Coronary artery (tissue), 2 donors: Measurements from ENCODE around the gene NCF2.

Source experiments
- DNase-seq: peaks from one replicate; pipeline ENCODE4 v3.0.0-alpha.2; 2017; ENCODE audit warnings: low spot score
- H3K27ac ChIP-seq, 2 donors: fragments of 200-600 bp; sonication (generic); one replicate each; pipeline ENCODE4 v1.5.1; 2016 to 2019
- H3K4me3 ChIP-seq: fragments of 200-600 bp; sonication (generic); 2 replicates; pipeline ENCODE4 v1.5.1; 2016; ENCODE audit warnings: mild to moderate bottlenecking, moderate library complexity
- TF ChIP-seq, protein P1 (sequence below): fragments of 200-600 bp; sonication (generic); IDR thresholded peaks from one replicate; pipeline ENCODE4 v1.5.1; 2019; ENCODE audit warnings: antibody characterized with exemption

The NCF2 gene

DNA sequence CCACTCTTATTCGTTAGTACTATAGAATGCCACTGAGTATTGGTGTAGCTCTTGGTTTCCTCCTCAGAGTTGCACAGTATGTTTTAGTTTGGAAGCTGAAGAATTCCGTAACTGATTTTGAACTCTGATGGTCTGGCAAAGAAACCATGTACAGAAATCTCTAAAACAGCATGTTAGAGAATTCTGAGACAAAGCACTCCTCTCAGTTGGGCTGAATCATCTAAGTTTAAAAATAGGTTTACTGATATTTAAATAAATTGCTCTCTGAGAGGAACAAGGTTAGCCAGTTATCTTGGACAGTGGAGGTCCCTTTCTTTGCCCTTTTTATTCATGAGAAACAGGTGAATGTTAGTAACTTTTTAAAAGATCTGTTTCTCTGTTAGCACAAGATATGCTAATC, 43.8 kb downstream of the NCF2 start:
- Histone ChIP-seq H3K27ac (peak overlapping the region; percentile 23 to 70), H3K4me3 (no peak overlapping the region)
- TF ChIP-seq, protein P1, sequence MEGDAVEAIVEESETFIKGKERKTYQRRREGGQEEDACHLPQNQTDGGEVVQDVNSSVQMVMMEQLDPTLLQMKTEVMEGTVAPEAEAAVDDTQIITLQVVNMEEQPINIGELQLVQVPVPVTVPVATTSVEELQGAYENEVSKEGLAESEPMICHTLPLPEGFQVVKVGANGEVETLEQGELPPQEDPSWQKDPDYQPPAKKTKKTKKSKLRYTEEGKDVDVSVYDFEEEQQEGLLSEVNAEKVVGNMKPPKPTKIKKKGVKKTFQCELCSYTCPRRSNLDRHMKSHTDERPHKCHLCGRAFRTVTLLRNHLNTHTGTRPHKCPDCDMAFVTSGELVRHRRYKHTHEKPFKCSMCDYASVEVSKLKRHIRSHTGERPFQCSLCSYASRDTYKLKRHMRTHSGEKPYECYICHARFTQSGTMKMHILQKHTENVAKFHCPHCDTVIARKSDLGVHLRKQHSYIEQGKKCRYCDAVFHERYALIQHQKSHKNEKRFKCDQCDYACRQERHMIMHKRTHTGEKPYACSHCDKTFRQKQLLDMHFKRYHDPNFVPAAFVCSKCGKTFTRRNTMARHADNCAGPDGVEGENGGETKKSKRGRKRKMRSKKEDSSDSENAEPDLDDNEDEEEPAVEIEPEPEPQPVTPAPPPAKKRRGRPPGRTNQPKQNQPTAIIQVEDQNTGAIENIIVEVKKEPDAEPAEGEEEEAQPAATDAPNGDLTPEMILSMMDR: no peak
- no peak for DNase-seq

DNA sequence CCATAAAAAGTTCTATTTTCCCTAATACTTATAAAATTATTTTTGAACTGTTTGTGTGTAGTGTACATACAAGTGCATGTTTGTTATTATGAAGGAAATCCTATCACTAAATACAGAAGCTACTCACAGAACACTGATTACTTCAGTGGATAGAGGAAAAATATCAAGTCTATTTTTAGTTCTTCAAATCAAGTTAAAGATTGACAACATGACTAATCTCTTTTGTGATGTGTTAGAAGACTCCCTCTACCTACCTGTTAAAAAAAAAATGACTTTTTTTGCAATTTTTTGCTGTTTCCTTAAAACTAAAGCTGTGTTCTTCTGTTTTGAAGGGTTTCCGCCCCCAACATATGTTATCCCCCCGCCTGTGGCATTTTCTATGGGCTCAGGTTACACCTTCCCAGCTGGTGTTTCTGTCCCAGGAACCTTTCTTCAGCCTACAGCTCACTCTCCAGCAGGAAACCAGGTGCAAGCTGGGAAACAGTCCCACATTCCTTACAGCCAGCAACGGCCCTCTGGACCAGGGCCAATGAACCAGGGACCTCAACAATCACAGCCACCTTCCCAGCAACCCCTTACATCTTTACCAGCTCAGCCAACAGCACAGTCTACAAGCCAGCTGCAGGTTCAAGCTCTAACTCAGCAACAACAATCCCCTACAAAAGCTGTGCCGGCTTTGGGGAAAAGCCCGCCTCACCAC, 45.5 kb downstream of the NCF2 start:
- DNase-seq: no peak
- TF ChIP-seq, protein P1: no peak
- no peak overlapping the region for H3K4me3 ChIP-seq
- H3K27ac ChIP-seq: no peak overlapping the region

DNA sequence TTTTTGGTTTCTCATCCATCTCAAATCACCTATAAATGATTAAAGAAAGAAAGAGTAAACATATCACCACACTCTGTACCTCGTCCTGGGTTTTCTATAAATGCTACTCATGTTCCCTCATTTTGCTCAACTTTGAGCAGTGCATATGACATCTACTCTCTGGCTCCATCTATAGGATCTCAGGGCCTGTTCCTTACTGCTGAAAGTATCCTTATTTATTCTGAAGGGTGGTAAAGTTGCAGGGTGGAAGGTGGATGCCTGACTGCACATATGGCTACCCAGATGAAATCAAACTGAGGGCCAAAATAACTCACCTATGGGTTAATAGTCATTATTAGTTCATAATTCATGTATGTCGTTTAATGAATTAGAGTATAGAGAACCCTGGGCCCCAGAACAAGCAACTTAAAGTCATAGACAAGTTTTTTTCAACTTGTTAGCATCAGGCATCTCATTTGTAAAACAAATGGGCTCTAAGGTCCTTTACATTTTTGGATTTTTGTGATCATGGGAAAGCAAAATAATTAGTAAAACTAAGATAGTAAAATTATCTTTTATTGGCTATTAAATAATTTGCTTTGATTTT, 46.5 kb downstream of the NCF2 start:
- TF ChIP-seq, protein P1: peak; percentile 51
- Histone ChIP-seq H3K4me3 (no peak overlapping the region), H3K27ac (no peak overlapping the region)
- no peak for DNase-seq

DNA sequence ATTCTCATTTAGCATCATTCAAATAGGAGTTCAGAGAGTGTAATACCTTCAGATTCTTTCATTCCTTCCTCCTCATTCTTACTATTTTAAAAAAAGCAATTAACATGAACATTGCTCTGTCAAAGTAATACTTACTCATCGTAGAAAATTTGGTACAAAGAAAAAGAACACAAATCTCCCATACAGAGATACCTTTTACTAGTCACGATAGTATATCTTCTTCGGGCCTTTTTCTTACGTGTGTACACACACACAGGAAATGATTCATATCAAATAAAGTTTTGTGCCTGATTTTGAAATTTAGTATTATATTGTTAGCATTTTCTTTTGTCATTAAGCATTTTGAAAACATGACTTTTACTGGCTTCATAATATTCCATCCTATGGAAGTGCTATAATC, 52.9 kb downstream of the NCF2 start:
- Histone ChIP-seq H3K4me3 (no peak overlapping the region), H3K27ac (no peak overlapping the region)
- TF ChIP-seq, protein P1: no peak
- no peak for DNase-seq

DNA sequence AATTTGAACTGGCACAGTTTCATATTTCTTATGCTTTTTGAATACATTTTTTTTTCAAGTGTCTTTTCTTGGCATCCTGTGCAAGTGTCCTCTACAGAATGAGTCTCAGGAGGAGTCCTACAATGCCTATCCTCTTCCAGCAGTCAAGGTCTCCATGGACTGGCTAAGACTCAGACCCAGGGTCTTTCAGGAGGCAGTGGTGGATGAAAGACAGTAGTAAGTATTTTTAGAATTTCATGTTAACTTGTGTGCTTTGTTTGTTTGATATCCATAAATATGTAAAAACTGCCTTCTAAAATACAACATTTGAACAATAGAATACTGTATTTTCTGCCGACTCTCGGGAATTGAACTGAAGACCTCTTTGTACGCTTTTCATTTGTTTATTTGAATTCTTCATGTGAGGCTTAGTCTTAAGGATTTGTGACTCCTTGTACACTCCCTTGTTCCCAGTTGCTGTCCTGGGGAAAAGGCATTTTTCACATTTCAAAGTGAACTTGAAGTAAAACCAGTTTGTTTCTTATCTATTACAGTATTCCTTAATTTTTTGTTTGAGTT, 56.6 kb downstream of the NCF2 start:
- DNase-seq: no peak
- TF ChIP-seq, protein P1: no peak
- H3K4me3 ChIP-seq: no peak overlapping the region
- H3K27ac ChIP-seq: no peak overlapping the region

DNA sequence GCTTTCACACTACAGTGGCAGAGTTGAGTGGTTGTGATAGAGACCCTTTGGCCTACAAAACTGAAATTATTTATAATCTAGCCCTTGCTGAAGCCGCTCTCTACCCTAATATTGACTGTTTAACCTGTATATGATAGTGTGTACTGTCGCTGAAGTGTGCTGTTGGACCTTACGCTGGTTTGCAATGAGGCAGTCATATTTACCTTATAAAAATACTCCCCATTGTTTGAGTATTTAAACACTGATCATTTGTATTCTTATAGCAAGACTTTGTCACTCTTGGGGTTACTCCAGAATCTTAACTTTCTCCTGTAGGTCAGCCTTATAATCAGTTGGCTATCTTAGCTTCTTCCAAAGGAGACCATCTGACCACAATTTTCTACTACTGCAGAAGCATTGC, 61.7 kb downstream of the NCF2 start:
- TF ChIP-seq, protein P1: no peak
- DNase-seq: no peak
- Histone ChIP-seq H3K4me3 (no peak overlapping the region), H3K27ac (no peak overlapping the region)

DNA sequence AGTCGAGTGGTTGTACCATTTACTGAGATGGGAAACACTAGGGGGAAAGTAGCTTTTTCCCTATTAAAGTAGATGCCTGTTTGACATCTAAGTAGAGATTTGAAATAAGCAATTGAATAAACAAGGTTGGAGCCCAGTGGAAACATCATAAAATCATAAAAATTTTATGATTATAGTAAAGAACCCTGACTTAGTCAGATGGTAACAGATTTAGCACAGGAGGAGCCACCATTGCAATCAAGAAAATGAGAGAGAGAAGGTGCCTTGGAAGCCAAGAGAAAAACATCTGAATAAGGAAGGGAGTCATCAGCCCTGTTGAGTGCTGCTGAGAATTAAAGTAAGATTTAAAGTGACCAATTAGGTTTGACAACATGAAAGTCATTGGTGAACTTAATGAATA, 68.2 kb downstream of the NCF2 start:
- TF ChIP-seq, protein P1: no peak

More for the DNA sequence above, 68.2 kb downstream of the NCF2 start:
- H3K27ac ChIP-seq: no peak overlapping the region
- no peak for DNase-seq
- H3K4me3 ChIP-seq: no peak overlapping the region
